DMS153 treated with DMSO at 0.1 percent for 48 hours (cell line): Measurements from ENCODE around the gene CCNL1.

Experiments
- DNase-seq: peaks from one replicate; lab custom pipeline; 2025; ENCODE audit not compliant: unreplicated experiment; lab: John Stamatoyannopoulos, UW

Gene CCNL1

GRCh38 chr3:157126365-157126764 is 33.6 kb downstream of the CCNL1 start:
- DNase-seq = no peak

GRCh38 chr3:157125101-157125500 is 34.8 kb downstream of the CCNL1 start:
- no peak for DNase-seq

- DNase-seq = no peak
Observed at GRCh38 chr3:157123621-157124020, 36.3 kb downstream of the CCNL1 start.

GRCh38 chr3:157122832-157123427 is 37.0 kb downstream of the CCNL1 start:
- no peak for DNase-seq

- DNase-seq = no peak
Observed at GRCh38 chr3:157122116-157122515, 37.8 kb downstream of the CCNL1 start.

GRCh38 chr3:157121522-157121921 is 38.4 kb downstream of the CCNL1 start:
- no peak for DNase-seq

- DNase-seq = no peak
Observed at GRCh38 chr3:157120071-157120892, 39.7 kb downstream of the CCNL1 start.

- DNase-seq = no peak
Observed at GRCh38 chr3:157119369-157119951, 40.5 kb downstream of the CCNL1 start.

- no peak for DNase-seq
Observed at GRCh38 chr3:157117875-157118654, 41.9 kb downstream of the CCNL1 start.

- DNase-seq = no peak
Observed at GRCh38 chr3:157117206-157117605, 42.7 kb downstream of the CCNL1 start.

GRCh38 chr3:157116017-157116416 is 43.9 kb downstream of the CCNL1 start:
- DNase-seq = no peak

GRCh38 chr3:157115069-157116006 is 44.6 kb downstream of the CCNL1 start:
- DNase-seq = no peak

- no peak for DNase-seq
Observed at GRCh38 chr3:157113832-157114505, 46.0 kb downstream of the CCNL1 start.

GRCh38 chr3:157112536-157112935 is 47.4 kb downstream of the CCNL1 start:
- DNase-seq = no peak

GRCh38 chr3:157111518-157111917 is 48.4 kb downstream of the CCNL1 start:
- no peak for DNase-seq

- no peak for DNase-seq
Observed at GRCh38 chr3:157110761-157111278, 49.1 kb downstream of the CCNL1 start.

- DNase-seq = no peak
Observed at GRCh38 chr3:157109267-157110141, 50.4 kb downstream of the CCNL1 start.

GRCh38 chr3:157107644-157108133 is 52.3 kb downstream of the CCNL1 start:
- no peak for DNase-seq
